ENCODE data around the gene TBL2. TPM values are rescaled to one million over a fixed set of nuclear protein-coding genes. Genes with fewer than 3 reads are reported as not detected.
"Not testable (repeated sequence)": the region's sequence is repeated elsewhere in the genome, so short reads cannot be mapped to it uniquely, and the experiment has no call there.

Gene TBL2
- total RNA-seq, 2 experiments from 2014 or later: 36.9 to 47.9 TPM

GRCh38 chr7:73541722-73542121, 36.7 kb downstream of the TBL2 start:
- ChIA-PET POLR2A (interaction anchor here (0.5 kb wide), 1 partner anchor 17 kb away, joined by 3 read pairs; no protein-coding TSS in a partner anchor), CTCF (ENCODE audit: unreplicated experiment) (interaction anchor here (0.6 kb wide), 1 partner anchor 55 kb away, joined by 5 read pairs; no protein-coding TSS in a partner anchor)
- Histone ChIP-seq H3K4me1 (ENCODE audit: insufficient read depth, low read length, poor library complexity, severe bottlenecking) (no peaks in the 10 kb centered on the region), H3K9me3 (ENCODE audit: low read length) (no peaks in the 10 kb centered on the region), H3K36me3 (ENCODE audit: insufficient read depth, low read length) (peaks cover 79% of the 10 kb centered on the region), H4K20me1 (ENCODE audit: insufficient read depth, low read length) (peaks cover 5% of the 10 kb centered on the region; the same call in 1 of the 2 replicates), H3K4me2 (ENCODE audit: low read length) (no peak overlapping the region), H3K9me2 (ENCODE audit: insufficient read depth, low read length) (no peaks in the 10 kb centered on the region), H3K4me3 (ENCODE audit: low read depth, low read length, poor library complexity, severe bottlenecking) (no peak overlapping the region), H3K79me2 (ENCODE audit: insufficient read depth, low read depth, low read length) (peaks cover 17% of the 10 kb centered on the region; the same call in 1 of the 2 replicates), H3K27ac (ENCODE audit: low read depth, low read length, poor library complexity, severe bottlenecking) (no peak overlapping the region), H2AFZ (ENCODE audit: low read length) (no peak overlapping the region)
- TF ChIP-seq EZH2phosphoT487 (IDR thresholded peaks at IDR 0.05; ENCODE audit: borderline replicate concordance, low read depth, low read length) (no peak), CTCF (conservative IDR thresholded peaks at IDR 0.05; ENCODE audit: low read length) (no peak)
- no TSS peak for BruUV-seq (replicated peaks)
- no peak for DNase-seq (ENCODE audit: low spot score)
- intact Hi-C loops (cut with micrococcal nuclease; ENCODE audit: unreplicated experiment): no loop called here

- no TSS peak for BruUV-seq (replicated peaks)
- H4K20me1 ChIP-seq (ENCODE audit: insufficient read depth, low read length): peaks cover 5% of the 10 kb centered on the region; the same call in 1 of the 2 replicates
- peaks cover 11% of the 10 kb centered on the region; the same call in 1 of the 2 replicates for H3K79me2 ChIP-seq (ENCODE audit: insufficient read depth, low read depth, low read length)
- POLR2A ChIA-PET: interaction anchor here (0.9 kb wide), 1 partner anchor 46 kb away, joined by 5 read pairs; no protein-coding TSS in a partner anchor
- TF ChIP-seq EZH2phosphoT487 (IDR thresholded peaks at IDR 0.05; ENCODE audit: borderline replicate concordance, low read depth, low read length) (no peak), CTCF (conservative IDR thresholded peaks at IDR 0.05; ENCODE audit: low read length) (no peak)
- no peak overlapping the region for H3K27ac ChIP-seq (ENCODE audit: low read depth, low read length, poor library complexity, severe bottlenecking)
- H3K36me3 ChIP-seq (ENCODE audit: insufficient read depth, low read length): peaks cover 84% of the 10 kb centered on the region
- H3K9me2 ChIP-seq (ENCODE audit: insufficient read depth, low read length): no peaks in the 10 kb centered on the region
- no peaks in the 10 kb centered on the region for H3K9me3 ChIP-seq (ENCODE audit: low read length)
- no peak for DNase-seq (ENCODE audit: low spot score)
- no peak overlapping the region for H2AFZ ChIP-seq (ENCODE audit: low read length)
- no peak overlapping the region for H3K4me3 ChIP-seq (ENCODE audit: low read depth, low read length, poor library complexity, severe bottlenecking)
- CTCF ChIA-PET (ENCODE audit: unreplicated experiment): no interaction called here
- no peaks in the 10 kb centered on the region for H3K4me1 ChIP-seq (ENCODE audit: insufficient read depth, low read length, poor library complexity, severe bottlenecking)
- intact Hi-C loops (cut with micrococcal nuclease; ENCODE audit: unreplicated experiment): no loop called here
- H3K4me2 ChIP-seq (ENCODE audit: low read length): no peak overlapping the region
Observed at GRCh38 chr7:73539709-73540108, 38.7 kb downstream of the TBL2 start.

GRCh38 chr7:73538510-73538909, 39.9 kb downstream of the TBL2 start:
- H3K9me2 ChIP-seq (ENCODE audit: insufficient read depth, low read length); intact Hi-C loops (cut with micrococcal nuclease; ENCODE audit: unreplicated experiment); H3K4me1 ChIP-seq (ENCODE audit: insufficient read depth, low read length, poor library complexity, severe bottlenecking); H2AFZ ChIP-seq (ENCODE audit: low read length); H4K20me1 ChIP-seq (ENCODE audit: insufficient read depth, low read length); H3K27ac ChIP-seq (ENCODE audit: low read depth, low read length, poor library complexity, severe bottlenecking); H3K4me2 ChIP-seq (ENCODE audit: low read length); H3K4me3 ChIP-seq (ENCODE audit: low read depth, low read length, poor library complexity, severe bottlenecking); BruUV-seq (replicated peaks); H3K79me2 ChIP-seq (ENCODE audit: insufficient read depth, low read depth, low read length); DNase-seq (ENCODE audit: low spot score); CTCF ChIA-PET (ENCODE audit: unreplicated experiment); H3K9me3 ChIP-seq (ENCODE audit: low read length): not testable (repeated sequence)
- POLR2A ChIA-PET: interaction anchor here (0.7 kb wide), 2 partner anchors 20 to 398 kb away, joined by 3 read pairs; no protein-coding TSS in a partner anchor
- peaks cover 78% of the 10 kb centered on the region for H3K36me3 ChIP-seq (ENCODE audit: insufficient read depth, low read length)

Data from OCI-LY7 (cell line).